Tibial artery (tissue), 4 donors: ENCODE measurements around the gene FNTB.

Experiments used
- DNase-seq, 2 donors: peaks; one replicate each; pipeline ENCODE4 v3.0.0-alpha.2; 2019
- H3K27ac ChIP-seq, 2 donors: fragments of 200-600 bp; sonication (generic) in 1 of 2; 1 replicate in 1 of 2; 2 replicates in 1 of 2; pipeline ENCODE4 v1.5.1; 2018 to 2019; ENCODE audit warnings: mild to moderate bottlenecking in 1 of 2
- H3K27me3 ChIP-seq, 2 donors: fragments of 200-600 bp; sonication (generic) in 1 of 2; one replicate each; pipeline versions ENCODE4 v1.5.1 to v1.6.0; 2016 to 2019
- H3K36me3 ChIP-seq, 3 donors: fragments of 200-600 bp; sonication (generic) in 2 of 3; one replicate each; pipeline ENCODE4 v1.5.1; 2016 to 2019; ENCODE audit warnings: mild to moderate bottlenecking in 2 of 3
- H3K4me1 ChIP-seq, 4 donors: fragments of 200-600 bp; sonication (generic) in 2 of 4; 1 replicate in 3 of 4; 2 replicates in 1 of 4; pipeline ENCODE4 v1.5.1; 2016 to 2019
- H3K4me3 ChIP-seq, 2 donors: fragments of 200-600 bp; sonication (generic) in 1 of 2; 1 replicate in 1 of 2; 2 replicates in 1 of 2; pipeline ENCODE4 v1.5.1; 2018 to 2019; ENCODE audit warnings: mild to moderate bottlenecking in 2 of 2
- H3K9me3 ChIP-seq, 3 donors: fragments of 200-600 bp; sonication (generic) in 1 of 3; one replicate each; pipeline ENCODE4 v1.5.1; 2016 to 2019
- CTCF ChIP-seq, 2 experiments: fragments of 200-600 bp in 1 of 2; fragments of 450-650 bp in 1 of 2; IDR thresholded peaks; one replicate each; pipeline ENCODE4 v1.5.1; 2017 to 2019; ENCODE audit warnings: antibody characterized with exemption in 2 of 2, mild to moderate bottlenecking in 1 of 2, moderate library complexity in 1 of 2
- intact Hi-C: fragments of 100-400 bp; cut with DNase I; formaldehyde crosslinking; loops from one replicate; pipeline ENCODE4 v1.15.0; 2023; ENCODE audit warnings: low total_unique reads

The FNTB gene

DNA sequence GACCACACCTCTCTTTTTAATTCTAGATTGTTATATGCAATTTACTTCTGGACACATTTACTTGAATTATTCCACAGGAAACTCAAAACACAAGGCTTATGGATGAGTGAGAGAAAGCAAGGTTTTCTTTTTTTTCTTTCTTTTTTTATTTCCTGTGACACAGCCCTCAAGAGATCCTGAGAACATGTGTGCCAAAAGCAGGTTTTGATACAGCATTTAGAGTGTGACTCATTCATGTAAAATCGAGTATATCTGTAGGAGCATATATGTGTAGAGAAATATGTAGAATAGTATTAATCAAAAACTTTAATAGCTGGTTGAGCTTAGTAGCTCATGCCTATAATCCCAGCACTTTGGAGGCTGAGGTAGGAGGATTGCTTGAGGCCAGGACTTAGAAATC, 120.0 kb downstream of the FNTB start:
- no peak overlapping the region for H3K27ac ChIP-seq
- H3K9me3 ChIP-seq = no peaks in the 10 kb centered on the region
- H3K4me3 ChIP-seq = no peak overlapping the region
- no peaks in the 10 kb centered on the region for H3K27me3 ChIP-seq
- peaks cover 0 to 5% (median 2%) of the 10 kb centered on the region in 4 donors for H3K4me1 ChIP-seq
- intact Hi-C loops = no loop called here
- no peak for TF ChIP-seq CTCF (IDR thresholded peaks at IDR 0.05)
- DNase-seq = no peak
- H3K36me3 ChIP-seq = no peaks in the 10 kb centered on the region

GRCh38 chr14:65107200-65107599, 120.5 kb downstream of the FNTB start:
- DNase-seq = no peak
- intact Hi-C loops = no loop called here
- no peaks in the 10 kb centered on the region for H3K27me3 ChIP-seq
- H3K27ac ChIP-seq = no peak overlapping the region
- no peak overlapping the region for H3K4me3 ChIP-seq
- no peak for TF ChIP-seq CTCF (IDR thresholded peaks at IDR 0.05)
- H3K9me3 ChIP-seq = no peaks in the 10 kb centered on the region
- peaks cover 0 to 5% (median 2%) of the 10 kb centered on the region in 4 donors for H3K4me1 ChIP-seq
- no peaks in the 10 kb centered on the region for H3K36me3 ChIP-seq

GRCh38 chr14:65109357-65109756, 122.7 kb downstream of the FNTB start:
- intact Hi-C loops = no loop called here
- DNase-seq = no peak
- Histone ChIP-seq H3K27ac (no peak overlapping the region), H3K36me3 (no peaks in the 10 kb centered on the region), H3K4me1 (no peaks in the 10 kb centered on the region), H3K4me3 (no peak overlapping the region), H3K27me3 (no peaks in the 10 kb centered on the region), H3K9me3 (no peaks in the 10 kb centered on the region)
- no peak for TF ChIP-seq CTCF (IDR thresholded peaks at IDR 0.05)

GRCh38 chr14:65110525-65110924, 123.8 kb downstream of the FNTB start:
- no peak for DNase-seq
- intact Hi-C loops = loop anchor here (5.0 kb wide), 1 partner anchor 42 kb away; no protein-coding TSS in a partner anchor
- TF ChIP-seq CTCF (IDR thresholded peaks at IDR 0.05) = no peak
- no peaks in the 10 kb centered on the region for H3K27me3 ChIP-seq
- no peaks in the 10 kb centered on the region for H3K4me1 ChIP-seq
- no peak overlapping the region for H3K27ac ChIP-seq
- no peaks in the 10 kb centered on the region for H3K36me3 ChIP-seq
- no peaks in the 10 kb centered on the region for H3K9me3 ChIP-seq
- H3K4me3 ChIP-seq = no peak overlapping the region
